Heart left ventricle (tissue), 16 donors: Measurements from ENCODE around the gene FAM24A. TPM values are rescaled to one million over a fixed set of nuclear protein-coding genes. Genes with fewer than 3 reads are reported as not detected.

Source experiments
- ATAC-seq, 4 donors: fragments of 200-7000 bp; cut with Tn5 transposase; one replicate each; pipeline ENCODE4 v1.9.1; 2020 to 2022; ENCODE audit warnings: moderate library complexity in 4 of 4, mild to moderate bottlenecking in 3 of 4, moderate number of reproducible peaks in 1 of 4
- DNase-seq, 5 donors: peaks; one replicate each; pipeline ENCODE4 v3.0.0-alpha.2; 2020
- H3K27ac ChIP-seq, 12 donors: fragments of 200-600 bp; sonication (generic) in 4 of 12; one replicate each; pipeline versions ENCODE4 v1.5.0 to v1.8.0; 2016 to 2022; ENCODE audit warnings: mild to moderate bottlenecking in 2 of 12
- H3K27me3 ChIP-seq, 9 donors: fragments of 200-600 bp; sonication (generic) in 2 of 9; one replicate each; pipeline versions ENCODE4 v1.5.1 to v1.8.0; 2016 to 2022; ENCODE audit warnings: mild to moderate bottlenecking in 3 of 9
- H3K36me3 ChIP-seq, 9 donors: fragments of 200-600 bp; sonication (generic) in 2 of 9; one replicate each; pipeline versions ENCODE4 v1.5.0 to v1.8.0; 2018 to 2022; ENCODE audit warnings: mild to moderate bottlenecking in 2 of 9
- H3K4me1 ChIP-seq, 12 donors: fragments of 200-600 bp; sonication (generic) in 4 of 12; one replicate each; pipeline versions ENCODE4 v1.5.0 to v1.8.0; 2016 to 2022; ENCODE audit warnings: mild to moderate bottlenecking in 3 of 12
- H3K4me3 ChIP-seq, 12 donors: fragments of 200-600 bp; sonication (generic) in 4 of 12; one replicate each; pipeline versions ENCODE4 v1.5.0 to v1.8.0; 2017 to 2022; ENCODE audit warnings: mild to moderate bottlenecking in 9 of 12, moderate library complexity in 4 of 12
- H3K9me3 ChIP-seq, 12 donors: fragments of 200-600 bp; sonication (generic) in 4 of 12; one replicate each; pipeline versions ENCODE4 v1.5.0 to v1.8.0; 2016 to 2022; ENCODE audit warnings: mild to moderate bottlenecking in 1 of 12
- CTCF ChIP-seq, 12 donors: fragments of 200-600 bp; sonication (generic) in 4 of 12; IDR thresholded peaks; one replicate each; pipeline versions ENCODE4 v1.5.0 to v1.8.0; 2018 to 2022; ENCODE audit warnings: antibody characterized with exemption in 12 of 12, mild to moderate bottlenecking in 5 of 12
- POLR2A ChIP-seq, 2 donors: fragments of 450-650 bp; IDR thresholded peaks; one replicate each; pipeline ENCODE4 v1.6.1; 2017; ENCODE audit warnings: antibody characterized with exemption in 2 of 2, mild to moderate bottlenecking in 2 of 2, moderate library complexity in 2 of 2
- WGBS, 4 donors: extraction: QIAGEN DNeasy Blood & Tissue Kit in 2 of 4; methylation state at CpG; one replicate each; pipeline versions ENCODE4 v1.1.5 to v1.1.7; 2013 to 2018; 5-methylcytosine and 5-hydroxymethylcytosine counted together
- intact Hi-C, 10 donors: fragments of 100-400 bp; cut with DNase I; formaldehyde crosslinking; loops; one replicate each; pipeline versions ENCODE4 v1.11.1 to v1.14.2; 2022
- polyA plus RNA-seq, 2 donors: library from polyadenylated mRNA; stranded (reverse); fragments of 200-250 nt; gene quantifications; one replicate each; pipeline ENCODE4 v1.2.3, GENCODE V29; 2013
- total RNA-seq, 9 donors: library from RNA; depleted of rRNA in 2 of 9; stranded (reverse); fragments of >200 nt in 2 of 9; fragmentation: NEBNext Ultra II Directional in 3 of 9; extraction: Animal tissue kit (Norgen Biotek cat#: 25700) in 3 of 9; gene quantifications; one replicate each; pipeline versions ENCODE4 v1.1.0 to v1.2.4, GENCODE V29; 2016 to 2023
- donor health status: ischemic (EF 13 %, LVEDD 7.1; RV severe dilation, severe dysfunction).
- donor health status: healthy with polysubstance abuse.
- donor health status: DM: no; HTN: yes; CAD: no.
- donor health status: DM: no; HTN: no; CAD: no.
- donor health status: ischemic (EF 25% LVEDD 6.9; RV normal size, moderate dysfunction).
- donor health status: ischemic (EF 25% LVEDD 5.7; RV mildly dilated, moderate dysfunction).
- donor health status: healthy.
- donor health status: DM: yes; HTN: yes; CAD: no.
- donor health status: ischemic (EF 35%, LVEDD 5.7; RV mildly dilated, moderate dysfunction).
- donor health status: nonischemic (EF 11% LVEDD 7.7; RV severe dilation, severe dysfunction).
- donor health status: DM: yes; HTN: yes; CAD: no.
- donor health status: PGD.
- donor health status: ischemic (EF 29% LVEDD 5.4; RV normal size, mild dysfunction).
- donor health status: nonischemic (EF 23%, LVEDD 6.1; RV moderate dilation, normal function).

FAM24A gene
- total and polyA plus RNA-seq, 11 donors, result not detected

- no peak overlapping the region for H3K4me3 ChIP-seq
- WGBS, 4 donors, result 27 to 54% (median 33%) methylated on average over 1 of the region's 1 CpG
- no peaks in the 10 kb centered on the region for H3K27me3 ChIP-seq
- no peak for TF ChIP-seq CTCF (IDR thresholded peaks at IDR 0.05)
- no peak for TF ChIP-seq POLR2A (IDR thresholded peaks at IDR 0.05)
- no peak overlapping the region for H3K27ac ChIP-seq
- peaks cover 0 to 57% (median 34%) of the 10 kb centered on the region in 9 donors for H3K36me3 ChIP-seq
- H3K4me1 ChIP-seq, result peaks cover 0 to 6% (median 0%) of the 10 kb centered on the region in 12 donors
- peaks cover 0 to 7% (median 0%) of the 10 kb centered on the region in 12 donors for H3K9me3 ChIP-seq
- intact Hi-C loops, result no loop called here
- DNase-seq, result no peak
- ATAC-seq, result no peak
Measured at GRCh38 chr10:122939856-122940543, 29.6 kb downstream of the FAM24A start.

GRCh38 chr10:122949296-122949695, 38.9 kb downstream of the FAM24A start:
- peaks cover 0 to 20% (median 13%) of the 10 kb centered on the region in 12 donors for H3K4me1 ChIP-seq
- no peak overlapping the region for H3K4me3 ChIP-seq
- ATAC-seq (no peak), DNase-seq (no peak)
- no peaks in the 10 kb centered on the region for H3K9me3 ChIP-seq
- WGBS, 4 donors, result 95 to 97% (median 96%) methylated on average over 3 of the region's 3 CpGs
- intact Hi-C loops, result no loop called here
- no peak overlapping the region for H3K27ac ChIP-seq
- peaks cover 0 to 61% (median 50%) of the 10 kb centered on the region in 9 donors for H3K36me3 ChIP-seq
- TF ChIP-seq POLR2A (IDR thresholded peaks at IDR 0.05) (no peak), CTCF (IDR thresholded peaks at IDR 0.05) (no peak)
- H3K27me3 ChIP-seq, result no peaks in the 10 kb centered on the region

- Histone ChIP-seq H3K36me3 (peaks cover 0 to 18% (median 10%) of the 10 kb centered on the region in 9 donors), H3K27ac (peak within 1 kb of the TSS; percentile 55 to 85 (median 73)), H3K27me3 (no peaks in the 10 kb centered on the region), H3K4me1 (peaks cover 0 to 24% (median 17%) of the 10 kb centered on the region in 12 donors), H3K9me3 (no peaks in the 10 kb centered on the region), H3K4me3 (peak within 1 kb of the TSS; percentile 75 to 99 (median 88))
- intact Hi-C loops, result loop anchor here in 4 of 10 donors (1.0 to 5.0 kb wide), 3 partner anchors 26 to 203 kb away; partner anchors contain the start of gene PSTK (in 4 of the 4)
- TF ChIP-seq CTCF (IDR thresholded peaks at IDR 0.05), result peak in 1 of 12 donors; percentile 6
- TF ChIP-seq POLR2A (IDR thresholded peaks at IDR 0.05), result peak in 1 of 2 donors; percentile 54
- ATAC-seq (peak; percentile 98 to 100 (median 99)), DNase-seq (peak; percentile 96 to 99 (median 98))
- WGBS, 4 donors, result 3 to 12% (median 5%) methylated on average over 34 to 77 of the region's 77 CpGs
Measured at GRCh38 chr10:122953902-122954730, 43.7 kb downstream of the FAM24A start, which contains the start of gene C10orf88. Gene C10orf88, minus strand, starts transcription at chr10:122954227. Its CDS starts 49 bp downstream, at chr10:122954178.

GRCh38 chr10:122954731-122955050, 44.3 kb downstream of the FAM24A start:
- TF ChIP-seq CTCF (IDR thresholded peaks at IDR 0.05), result no peak
- no peak for TF ChIP-seq POLR2A (IDR thresholded peaks at IDR 0.05)
- Histone ChIP-seq H3K9me3 (no peaks in the 10 kb centered on the region), H3K4me1 (peaks cover 0 to 24% (median 17%) of the 10 kb centered on the region in 12 donors), H3K4me3 (peak overlapping the region in 11 of 12 donors; percentile 75 to 99 (median 89)), H3K36me3 (peaks cover 0 to 12% (median 5%) of the 10 kb centered on the region in 9 donors), H3K27me3 (no peaks in the 10 kb centered on the region), H3K27ac (peak overlapping the region in 4 of 12 donors; percentile 67 to 83 (median 76))
- ATAC-seq (no peak), DNase-seq (peak in 1 of 5 donors; percentile 12)
- intact Hi-C loops, result loop anchor here in 4 of 10 donors (1.0 to 5.0 kb wide), 3 partner anchors 26 to 203 kb away; partner anchors contain the start of gene PSTK (in 4 of the 4)
- 61 to 71% (median 67%) methylated on average over 13 of the region's 13 CpGs for WGBS, 4 donors
